ENCODE data around the gene KCNAB1. TPM values are rescaled to one million over a fixed set of nuclear protein-coding genes. Genes with fewer than 3 reads are reported as not detected.
"Not testable (repeated sequence)": the region's sequence is repeated elsewhere in the genome, so short reads cannot be mapped to it uniquely, and the experiment has no call there.

KCNAB1 gene
- total RNA-seq = 3.6 TPM
- long read RNA-seq, full-length matches to known transcripts = 2 of 7 reads
- long read RNA-seq, partial matches to known transcripts = 1 of 7 reads
- long read RNA-seq, other reads (novel, unspliced or antisense) = 4 of 7 reads

- no peak for DNase-seq (ENCODE audit: low spot score)
Observed at GRCh38 chr3:156120528-156121251, at the start of gene KCNAB1. KCNAB1 (plus strand) TSS chr3:156120578.

GRCh38 chr3:156071031-156071430, 49.3 kb upstream of the KCNAB1 start:
- DNase-seq (ENCODE audit: low spot score) = no peak

GRCh38 chr3:156072950-156073657, 47.3 kb upstream of the KCNAB1 start:
- DNase-seq (ENCODE audit: low spot score) = not testable (repeated sequence)

- no peak for DNase-seq (ENCODE audit: low spot score)
Observed at GRCh38 chr3:156090126-156090525, 30.3 kb upstream of the KCNAB1 start.

GRCh38 chr3:156093964-156094363, 26.4 kb upstream of the KCNAB1 start:
- DNase-seq (ENCODE audit: low spot score) = no peak

- no peak for DNase-seq (ENCODE audit: low spot score)
Observed at GRCh38 chr3:156094391-156094790, 26.0 kb upstream of the KCNAB1 start.

GRCh38 chr3:156095652-156096051, 24.7 kb upstream of the KCNAB1 start:
- DNase-seq (ENCODE audit: low spot score) = not testable (repeated sequence)

- no peak for DNase-seq (ENCODE audit: low spot score)
Observed at GRCh38 chr3:156098437-156099035, 21.8 kb upstream of the KCNAB1 start.

- DNase-seq (ENCODE audit: low spot score) = not testable (repeated sequence)
Observed at GRCh38 chr3:156099348-156099747, 21.0 kb upstream of the KCNAB1 start.

- not testable (repeated sequence) for DNase-seq (ENCODE audit: low spot score)
Observed at GRCh38 chr3:156099984-156100383, 20.4 kb upstream of the KCNAB1 start.

- no peak for DNase-seq (ENCODE audit: low spot score)
Observed at GRCh38 chr3:156102267-156102931, 18.0 kb upstream of the KCNAB1 start.

- DNase-seq (ENCODE audit: low spot score) = no peak
Observed at GRCh38 chr3:156106721-156107373, 13.5 kb upstream of the KCNAB1 start.

GRCh38 chr3:156107504-156107903, 12.9 kb upstream of the KCNAB1 start:
- DNase-seq (ENCODE audit: low spot score) = no peak

GRCh38 chr3:156108616-156109015, 11.8 kb upstream of the KCNAB1 start:
- no peak for DNase-seq (ENCODE audit: low spot score)

GRCh38 chr3:156109989-156110388, 10.4 kb upstream of the KCNAB1 start:
- DNase-seq (ENCODE audit: low spot score) = no peak

- DNase-seq (ENCODE audit: low spot score) = no peak
Observed at GRCh38 chr3:156126467-156126866, 6.1 kb downstream of the KCNAB1 start.

GRCh38 chr3:156131241-156131640, 10.9 kb downstream of the KCNAB1 start:
- DNase-seq (ENCODE audit: low spot score) = no peak

- DNase-seq (ENCODE audit: low spot score) = no peak
Observed at GRCh38 chr3:156131799-156132198, 11.4 kb downstream of the KCNAB1 start.

- DNase-seq (ENCODE audit: low spot score) = no peak
Observed at GRCh38 chr3:156132313-156132712, 11.9 kb downstream of the KCNAB1 start.

- DNase-seq (ENCODE audit: low spot score) = no peak
Observed at GRCh38 chr3:156133076-156133475, 12.7 kb downstream of the KCNAB1 start.
